Thyroid gland (tissue), 4 donors: ENCODE measurements around the gene PEPD. TPM values are rescaled to one million over a fixed set of nuclear protein-coding genes. Genes with fewer than 3 reads are reported as not detected.

Experiments used
- DNase-seq, 2 donors: peaks; one replicate each; pipeline ENCODE4 v3.0.0-alpha.2; 2019
- H3K27ac ChIP-seq, 3 donors: fragments of 200-600 bp; sonication (generic); 1 replicate in 2 of 3; 2 replicates in 1 of 3; pipeline ENCODE4 v1.5.1; 2016 to 2019; ENCODE audit warnings: mild to moderate bottlenecking in 1 of 3, moderate library complexity in 1 of 3
- H3K27me3 ChIP-seq: fragments of 200-600 bp; sonication (generic); one replicate; pipeline ENCODE4 v1.5.1; 2019
- H3K36me3 ChIP-seq, 2 donors: fragments of 200-600 bp; sonication (generic); one replicate each; pipeline ENCODE4 v1.5.1; 2016 to 2019
- H3K4me1 ChIP-seq, 2 donors: fragments of 200-600 bp; sonication (generic); one replicate each; pipeline ENCODE4 v1.5.1; 2017 to 2019
- H3K4me3 ChIP-seq, 3 donors: fragments of 200-600 bp; sonication (generic); replicated peaks in 1 of 3; 1 replicate in 2 of 3; 2 replicates in 1 of 3; pipeline ENCODE4 v1.5.1; 2016; ENCODE audit warnings: mild to moderate bottlenecking in 1 of 3
- H3K9me3 ChIP-seq: fragments of 200-600 bp; sonication (generic); one replicate; pipeline ENCODE4 v1.5.1; 2017
- POLR2A ChIP-seq, 2 donors: fragments of 450-650 bp; IDR thresholded peaks; one replicate each; pipeline ENCODE4 v1.6.1; 2017; ENCODE audit warnings: antibody characterized with exemption in 2 of 2, mild to moderate bottlenecking in 2 of 2, moderate library complexity in 1 of 2
- WGBS, 2 donors: methylation state at CpG; one replicate each; pipeline ENCODE4 v1.1.5; 2017; 5-methylcytosine and 5-hydroxymethylcytosine counted together
- intact Hi-C: fragments of 100-400 bp; cut with DNase I; formaldehyde crosslinking; loops from one replicate; pipeline ENCODE4 v1.15.1; 2023
- total RNA-seq, 4 donors: library from RNA; depleted of rRNA; stranded (reverse); fragments of >200 nt; gene quantifications; one replicate each; pipeline ENCODE4 v1.2.3, GENCODE V29; 2016
- TF ChIP-seq, protein P1 (sequence below), 6 experiments: fragments of 200-600 bp in 3 of 6; fragments of 450-650 bp in 3 of 6; sonication (generic) in 3 of 6; IDR thresholded peaks; one replicate each; pipeline ENCODE4 v1.5.1; 2016 to 2019; ENCODE audit warnings: antibody characterized with exemption in 6 of 6, mild to moderate bottlenecking in 2 of 6, inconsistent platforms in 1 of 6, moderate library complexity in 1 of 6

Gene PEPD
- total RNA-seq, 4 donors from 2014 or later, result 76.8 to 121 (median 102) TPM

DNA sequence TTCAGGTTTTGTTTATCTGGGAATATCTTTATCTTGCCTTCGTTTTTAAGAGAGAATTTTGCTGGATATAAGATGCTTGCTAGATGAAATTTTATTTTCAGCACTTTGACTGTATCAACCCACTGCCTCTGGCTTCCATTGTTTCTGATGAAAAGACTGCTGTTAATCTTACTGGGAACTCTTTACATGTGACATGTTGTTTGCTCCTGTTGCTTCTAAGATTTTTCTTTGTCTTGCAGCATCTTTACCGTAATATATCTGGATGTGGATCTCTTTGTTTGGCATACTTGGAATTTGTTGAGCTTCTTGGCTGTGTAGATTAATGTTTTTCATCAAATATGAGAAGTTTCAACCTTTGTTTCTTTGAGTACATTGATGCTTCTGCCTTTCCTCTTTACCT, 166.1 kb downstream of the PEPD start:
- DNase-seq, result no peak
- H3K27ac ChIP-seq, result no peak overlapping the region
- WGBS, 2 donors, result 76 to 87% methylated on average over 2 of the region's 2 CpGs
- H3K27me3 ChIP-seq, result no peaks in the 10 kb centered on the region
- H3K4me3 ChIP-seq, result no peak overlapping the region
- no peaks in the 10 kb centered on the region for H3K36me3 ChIP-seq
- H3K4me1 ChIP-seq, result no peaks in the 10 kb centered on the region
- intact Hi-C loops, result no loop called here
- no peaks in the 10 kb centered on the region for H3K9me3 ChIP-seq
- TF ChIP-seq, protein P1, sequence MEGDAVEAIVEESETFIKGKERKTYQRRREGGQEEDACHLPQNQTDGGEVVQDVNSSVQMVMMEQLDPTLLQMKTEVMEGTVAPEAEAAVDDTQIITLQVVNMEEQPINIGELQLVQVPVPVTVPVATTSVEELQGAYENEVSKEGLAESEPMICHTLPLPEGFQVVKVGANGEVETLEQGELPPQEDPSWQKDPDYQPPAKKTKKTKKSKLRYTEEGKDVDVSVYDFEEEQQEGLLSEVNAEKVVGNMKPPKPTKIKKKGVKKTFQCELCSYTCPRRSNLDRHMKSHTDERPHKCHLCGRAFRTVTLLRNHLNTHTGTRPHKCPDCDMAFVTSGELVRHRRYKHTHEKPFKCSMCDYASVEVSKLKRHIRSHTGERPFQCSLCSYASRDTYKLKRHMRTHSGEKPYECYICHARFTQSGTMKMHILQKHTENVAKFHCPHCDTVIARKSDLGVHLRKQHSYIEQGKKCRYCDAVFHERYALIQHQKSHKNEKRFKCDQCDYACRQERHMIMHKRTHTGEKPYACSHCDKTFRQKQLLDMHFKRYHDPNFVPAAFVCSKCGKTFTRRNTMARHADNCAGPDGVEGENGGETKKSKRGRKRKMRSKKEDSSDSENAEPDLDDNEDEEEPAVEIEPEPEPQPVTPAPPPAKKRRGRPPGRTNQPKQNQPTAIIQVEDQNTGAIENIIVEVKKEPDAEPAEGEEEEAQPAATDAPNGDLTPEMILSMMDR (IDR thresholded peaks at IDR 0.05), result no peak
- no peak for TF ChIP-seq POLR2A (IDR thresholded peaks at IDR 0.05)

DNA sequence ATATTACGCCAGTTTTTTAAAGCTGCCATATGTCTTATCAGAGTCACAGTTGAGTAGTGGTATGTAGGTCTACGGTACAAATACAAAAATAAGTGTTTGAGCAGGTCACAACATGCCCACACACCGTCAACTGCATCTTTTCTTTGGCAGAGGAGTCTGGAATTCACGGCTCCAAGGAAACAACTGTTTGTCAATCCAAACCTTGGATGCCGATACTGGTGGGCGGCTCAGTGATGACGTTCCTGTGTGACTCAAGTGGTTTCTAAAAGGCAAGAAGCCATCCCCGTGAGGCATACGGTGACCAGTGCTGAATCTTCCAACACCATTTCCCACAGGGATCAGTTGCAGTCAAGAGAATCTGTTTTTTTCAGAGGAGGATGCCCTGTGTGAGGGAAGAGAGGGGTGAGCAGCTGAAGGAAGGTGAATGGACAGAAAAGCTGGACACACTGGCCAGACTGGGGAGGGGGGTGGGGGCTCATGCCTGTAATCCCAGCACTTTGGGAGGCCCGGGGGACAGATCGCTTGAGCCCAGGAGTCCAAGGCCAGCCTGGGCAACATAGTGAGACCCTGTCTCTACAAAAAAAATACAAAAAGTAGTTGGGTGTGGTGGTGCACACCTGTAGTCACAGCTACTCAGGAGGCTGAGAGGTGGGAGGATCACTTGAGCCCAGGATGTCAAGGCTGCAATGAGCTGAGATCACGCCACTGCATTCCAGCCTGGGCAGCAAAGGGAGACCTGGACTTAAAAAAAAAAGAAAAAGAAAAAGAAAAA, 170.9 kb downstream of the PEPD start:
- H3K36me3 ChIP-seq, result no peaks in the 10 kb centered on the region
- DNase-seq, result no peak
- H3K27me3 ChIP-seq, result no peaks in the 10 kb centered on the region
- H3K4me3 ChIP-seq, result no peak overlapping the region
- 75 to 87% methylated on average over 12 of the region's 12 CpGs for WGBS, 2 donors
- intact Hi-C loops, result no loop called here
- H3K27ac ChIP-seq, result no peak overlapping the region
- no peaks in the 10 kb centered on the region for H3K9me3 ChIP-seq
- no peak for TF ChIP-seq POLR2A (IDR thresholded peaks at IDR 0.05)
- TF ChIP-seq, protein P1 (IDR thresholded peaks at IDR 0.05), result no peak
- H3K4me1 ChIP-seq, result peaks cover 0 to 11% of the 10 kb centered on the region in 2 donors

DNA sequence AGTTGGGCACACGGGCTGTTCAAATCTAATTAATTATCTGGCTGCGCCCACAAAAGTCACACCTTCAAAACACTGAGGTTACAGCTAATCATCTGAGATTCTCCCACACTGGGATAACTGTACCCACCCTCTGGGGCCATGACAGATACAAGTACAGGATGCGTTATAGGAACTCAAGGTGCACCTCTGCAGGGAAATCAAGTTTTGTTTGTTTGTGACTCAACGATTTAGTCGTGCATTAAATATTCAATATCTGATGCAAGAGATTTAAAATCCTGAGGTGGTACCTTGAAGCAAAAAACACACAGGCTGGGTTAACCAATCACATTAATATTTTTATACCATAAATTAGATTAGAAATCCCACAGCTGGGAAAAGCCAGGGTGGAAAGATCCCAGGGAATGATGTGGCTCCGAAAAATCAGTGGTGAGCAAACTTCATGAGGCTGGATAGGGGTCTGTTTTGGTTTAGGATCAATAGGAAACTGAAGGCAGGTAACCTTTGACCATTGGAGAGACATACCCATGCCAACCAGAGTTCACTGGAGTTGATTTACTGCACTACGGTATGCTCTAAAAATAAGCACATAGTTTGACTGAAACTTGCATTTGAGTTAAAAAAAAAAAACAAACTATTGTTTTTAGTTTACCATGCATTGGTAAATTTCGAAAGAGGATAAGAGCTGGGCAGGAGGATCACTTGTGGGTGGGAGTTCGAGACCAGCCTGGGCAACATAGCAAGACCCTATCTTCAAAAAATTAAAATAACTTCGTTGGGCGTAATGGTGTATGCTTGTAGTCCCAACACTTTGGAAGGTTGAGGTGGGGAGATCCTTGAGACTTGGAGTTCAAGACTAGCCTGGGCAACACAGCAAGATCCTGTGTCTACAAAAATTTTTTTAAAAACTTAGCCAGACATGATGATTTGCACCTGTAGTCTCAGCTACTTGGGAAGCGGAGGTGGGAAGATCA, 172.0 kb downstream of the PEPD start:
- Histone ChIP-seq H3K36me3 (no peaks in the 10 kb centered on the region), H3K9me3 (no peaks in the 10 kb centered on the region), H3K4me3 (no peak overlapping the region), H3K27me3 (no peaks in the 10 kb centered on the region), H3K27ac (no peak overlapping the region), H3K4me1 (peaks cover 0 to 11% of the 10 kb centered on the region in 2 donors)
- 87 to 91% methylated on average over 12 of the region's 12 CpGs for WGBS, 2 donors
- no peak for TF ChIP-seq POLR2A (IDR thresholded peaks at IDR 0.05)
- TF ChIP-seq, protein P1 (IDR thresholded peaks at IDR 0.05), result no peak
- intact Hi-C loops, result no loop called here
- no peak for DNase-seq

DNA sequence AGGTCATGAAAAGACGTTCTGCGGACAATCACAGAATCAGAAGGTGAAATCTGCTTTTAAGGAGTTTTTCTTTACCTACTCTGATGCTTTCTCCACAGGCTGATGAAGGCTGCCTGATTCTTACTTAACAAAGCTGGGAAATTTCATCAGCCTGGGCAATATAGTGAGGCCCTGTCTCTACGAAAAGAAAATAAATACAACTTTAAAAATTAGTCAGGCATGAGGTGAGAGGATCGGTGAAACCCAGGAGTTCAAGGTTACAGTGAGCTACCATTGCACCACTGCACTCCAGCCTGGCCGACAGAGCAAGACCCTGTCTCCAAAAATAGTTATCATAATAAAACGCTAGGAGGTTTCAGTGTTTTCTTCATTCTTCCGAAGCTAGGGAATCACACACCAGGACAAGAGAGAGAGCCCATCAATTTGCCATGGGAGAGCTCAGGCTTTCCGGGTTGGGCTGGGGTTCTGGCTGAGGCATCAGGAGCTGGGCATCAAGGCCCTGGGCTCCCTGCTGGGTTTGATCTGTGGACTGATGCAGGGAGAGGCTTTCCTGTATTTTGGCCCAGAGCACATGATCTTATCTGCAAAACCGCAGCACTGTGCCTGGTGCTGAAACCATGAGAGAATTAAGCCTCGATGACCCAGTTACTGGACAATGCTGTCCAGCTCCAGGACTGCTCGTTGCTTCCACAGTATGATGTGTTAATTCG, 173.1 kb downstream of the PEPD start:
- whole genome bisulfite sequencing, 2 donors, result 42 to 45% methylated on average over 12 of the region's 12 CpGs
- H3K27me3 ChIP-seq, result no peaks in the 10 kb centered on the region
- no peaks in the 10 kb centered on the region for H3K36me3 ChIP-seq
- no peak overlapping the region for H3K4me3 ChIP-seq
- peaks cover 0 to 11% of the 10 kb centered on the region in 2 donors for H3K4me1 ChIP-seq
- TF ChIP-seq, protein P1 (IDR thresholded peaks at IDR 0.05), result no peak
- TF ChIP-seq POLR2A (IDR thresholded peaks at IDR 0.05), result no peak
- peak; percentile 19 to 30 for DNase-seq
- H3K27ac ChIP-seq, result no peak overlapping the region
- intact Hi-C loops, result no loop called here
- H3K9me3 ChIP-seq, result no peaks in the 10 kb centered on the region
